Astrocyte (in vitro differentiated cells and primary cell): Measurements from ENCODE around the gene CUL1. TPM values are rescaled to one million over a fixed set of nuclear protein-coding genes. Genes with fewer than 3 reads are reported as not detected.

ENCODE experiments used
- DNase-seq: peaks from one replicate; pipeline ENCODE4 v3.0.0-alpha.2; 2010; ENCODE audit warnings: low read depth
- FAIRE-seq: peaks from 2 replicates; lab custom pipeline; 2011; peaks lifted over from hg19 to GRCh38; lab: Jason Lieb, UNC
- H2AFZ ChIP-seq: 2 replicates; pipeline ENCODE4 v1.6.0; 2012; ENCODE audit warnings: low read depth, low read length, inconsistent platforms
- H3K27ac ChIP-seq: 2 replicates; pipeline ENCODE4 v1.5.1; 2011; ENCODE audit warnings: low read depth, low read length, inconsistent platforms
- H3K27me3 ChIP-seq: 2 replicates; pipeline ENCODE4 v1.6.0; 2011; ENCODE audit warnings: low read length, inconsistent platforms; ENCODE audit not compliant: insufficient read depth
- H3K36me3 ChIP-seq: 2 replicates; pipeline ENCODE4 v1.5.1; 2011; ENCODE audit warnings: low read length, inconsistent platforms; ENCODE audit not compliant: insufficient read depth
- H3K4me1 ChIP-seq: 2 replicates; pipeline ENCODE4 v1.5.1; 2011; ENCODE audit warnings: low read length, inconsistent platforms; ENCODE audit not compliant: insufficient read depth
- H3K4me2 ChIP-seq: 2 replicates; pipeline ENCODE4 v1.6.0; 2012; ENCODE audit warnings: low read length, inconsistent platforms
- H3K4me3 ChIP-seq: 2 replicates; pipeline ENCODE4 v1.5.1; 2011; ENCODE audit warnings: low read depth, mild to moderate bottlenecking, low read length, inconsistent platforms; ENCODE audit not compliant: insufficient read depth
- H3K79me2 ChIP-seq: 2 replicates; pipeline ENCODE4 v1.6.0; 2012; ENCODE audit warnings: mild to moderate bottlenecking, low read length, inconsistent platforms; ENCODE audit not compliant: insufficient read depth
- H3K9ac ChIP-seq: 2 replicates; pipeline ENCODE4 v1.6.0; 2012; ENCODE audit warnings: mild to moderate bottlenecking, low read length, inconsistent platforms
- H3K9me3 ChIP-seq: 2 replicates; pipeline ENCODE4 v1.5.1; 2012; ENCODE audit warnings: low read depth, mild to moderate bottlenecking, low read length, inconsistent platforms; ENCODE audit not compliant: insufficient read depth
- H4K20me1 ChIP-seq: 2 replicates; pipeline ENCODE4 v1.6.0; 2012; ENCODE audit warnings: low read length, inconsistent platforms; ENCODE audit not compliant: insufficient read depth
- H3K27ac Mint-ChIP-seq: one replicate; pipeline ENCODE4 v1.8.0; 2021; ENCODE audit warnings: mild to moderate bottlenecking, mixed read lengths; ENCODE audit not compliant: unreplicated experiment
- H3K27me3 Mint-ChIP-seq: one replicate; pipeline ENCODE4 v1.8.0; 2021; ENCODE audit warnings: low read depth, mixed read lengths; ENCODE audit not compliant: unreplicated experiment
- H3K36me3 Mint-ChIP-seq: one replicate; pipeline ENCODE4 v1.8.0; 2021; ENCODE audit warnings: low read depth, mixed read lengths; ENCODE audit not compliant: unreplicated experiment
- H3K4me1 Mint-ChIP-seq: one replicate; pipeline ENCODE4 v1.8.0; 2021; ENCODE audit warnings: low read depth, mixed read lengths; ENCODE audit not compliant: unreplicated experiment
- H3K4me3 Mint-ChIP-seq: one replicate; pipeline ENCODE4 v1.8.0; 2021; ENCODE audit warnings: mild to moderate bottlenecking, moderate library complexity, mixed read lengths; ENCODE audit not compliant: unreplicated experiment
- H3K9me3 Mint-ChIP-seq: one replicate; pipeline ENCODE4 v1.8.0; 2021; ENCODE audit warnings: mild to moderate bottlenecking, mixed read lengths; ENCODE audit not compliant: unreplicated experiment
- EZH2 ChIP-seq: IDR thresholded peaks from 2 replicates; pipeline ENCODE4 v1.6.1; 2012; ENCODE audit warnings: mild to moderate bottlenecking, low read length, inconsistent platforms; ENCODE audit not compliant: insufficient read depth
- total RNA-seq: library from RNA; stranded (reverse); gene quantifications from 2 replicates; pipeline ENCODE4 v1.2.1, GENCODE V29; 2021
- TF ChIP-seq, protein P1 (sequence below): IDR thresholded peaks from 2 replicates; pipeline ENCODE4 v1.5.1; 2011; ENCODE audit warnings: low read depth, mild to moderate bottlenecking, inconsistent platforms, low read length, moderate library complexity; ENCODE audit not compliant: insufficient read depth

CUL1 gene
- total RNA-seq, 1 donor from 2014 or later = 60.2 TPM

DNA sequence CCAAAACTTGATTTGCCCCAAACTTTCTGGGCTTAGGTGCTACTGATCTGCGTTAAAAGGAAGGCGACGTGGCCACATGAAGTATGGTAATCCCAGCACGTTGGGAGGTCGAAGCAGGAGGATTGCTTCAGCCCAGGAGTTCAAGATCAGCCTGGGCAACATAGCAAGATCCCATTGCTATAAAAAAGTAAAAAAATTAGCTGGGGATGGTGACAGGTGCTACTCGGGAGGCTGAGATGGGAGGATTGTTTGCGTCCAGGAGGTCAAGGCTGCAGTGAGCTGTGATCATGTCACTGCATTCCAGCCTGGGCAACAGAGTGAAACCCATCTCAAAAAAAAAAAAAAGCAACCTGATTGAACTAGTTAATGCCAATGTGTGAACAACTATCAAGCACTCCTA is 5.1 kb upstream of the CUL1 start:
- Histone ChIP-seq H3K27ac (no peak overlapping the region), H3K9me3 (no peaks in the 10 kb centered on the region), H3K4me2 (no peak overlapping the region), H3K4me3 (no peak overlapping the region), H2AFZ (no peak overlapping the region), H4K20me1 (no peaks in the 10 kb centered on the region), H3K27me3 (no peaks in the 10 kb centered on the region), H3K9ac (no peak overlapping the region), H3K79me2 (no peaks in the 10 kb centered on the region), H3K4me1 (peaks cover 6% of the 10 kb centered on the region), H3K36me3 (no peaks in the 10 kb centered on the region)
- H3K27ac Mint-ChIP-seq = no peak overlapping the region
- TF ChIP-seq, protein P1, sequence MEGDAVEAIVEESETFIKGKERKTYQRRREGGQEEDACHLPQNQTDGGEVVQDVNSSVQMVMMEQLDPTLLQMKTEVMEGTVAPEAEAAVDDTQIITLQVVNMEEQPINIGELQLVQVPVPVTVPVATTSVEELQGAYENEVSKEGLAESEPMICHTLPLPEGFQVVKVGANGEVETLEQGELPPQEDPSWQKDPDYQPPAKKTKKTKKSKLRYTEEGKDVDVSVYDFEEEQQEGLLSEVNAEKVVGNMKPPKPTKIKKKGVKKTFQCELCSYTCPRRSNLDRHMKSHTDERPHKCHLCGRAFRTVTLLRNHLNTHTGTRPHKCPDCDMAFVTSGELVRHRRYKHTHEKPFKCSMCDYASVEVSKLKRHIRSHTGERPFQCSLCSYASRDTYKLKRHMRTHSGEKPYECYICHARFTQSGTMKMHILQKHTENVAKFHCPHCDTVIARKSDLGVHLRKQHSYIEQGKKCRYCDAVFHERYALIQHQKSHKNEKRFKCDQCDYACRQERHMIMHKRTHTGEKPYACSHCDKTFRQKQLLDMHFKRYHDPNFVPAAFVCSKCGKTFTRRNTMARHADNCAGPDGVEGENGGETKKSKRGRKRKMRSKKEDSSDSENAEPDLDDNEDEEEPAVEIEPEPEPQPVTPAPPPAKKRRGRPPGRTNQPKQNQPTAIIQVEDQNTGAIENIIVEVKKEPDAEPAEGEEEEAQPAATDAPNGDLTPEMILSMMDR = no peak
- TF ChIP-seq EZH2 = no peak
- no peak overlapping the region for H3K4me3 Mint-ChIP-seq
- no peak for FAIRE-seq
- no peak for DNase-seq
- no peaks in the 10 kb centered on the region for H3K9me3 Mint-ChIP-seq
- peaks cover 5% of the 10 kb centered on the region for H3K4me1 Mint-ChIP-seq
- H3K36me3 Mint-ChIP-seq = no peaks in the 10 kb centered on the region
- H3K27me3 Mint-ChIP-seq = no peaks in the 10 kb centered on the region

DNA sequence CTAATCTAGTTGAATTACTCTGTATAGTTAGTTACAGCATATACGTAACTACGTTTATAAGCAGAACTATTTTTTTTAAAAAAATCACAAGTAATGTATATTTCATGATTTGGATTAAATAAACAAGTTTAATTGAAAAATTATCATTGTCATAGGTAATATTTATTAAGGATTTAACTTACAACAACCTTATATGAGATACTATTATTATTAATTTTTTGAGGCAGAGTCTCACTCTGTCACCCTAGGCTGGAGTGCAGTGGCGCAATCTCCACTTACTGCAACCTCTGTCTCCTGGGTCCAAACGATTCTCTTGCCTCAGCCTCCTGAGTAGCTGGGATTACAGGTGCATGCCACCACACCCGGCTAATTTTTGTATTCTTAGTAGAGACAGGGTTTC is 4.1 kb upstream of the CUL1 start:
- no peak for FAIRE-seq
- no peak overlapping the region for H3K27ac ChIP-seq
- H3K27ac Mint-ChIP-seq = no peak overlapping the region
- no peak for TF ChIP-seq EZH2
- TF ChIP-seq, protein P1 = no peak
- peaks cover 5% of the 10 kb centered on the region for H3K4me1 Mint-ChIP-seq
- H3K36me3 Mint-ChIP-seq = no peaks in the 10 kb centered on the region
- H3K27me3 Mint-ChIP-seq = no peaks in the 10 kb centered on the region
- no peaks in the 10 kb centered on the region for H3K9me3 ChIP-seq
- no peaks in the 10 kb centered on the region for H3K27me3 ChIP-seq
- H3K4me3 ChIP-seq = no peak overlapping the region
- H3K9me3 Mint-ChIP-seq = no peaks in the 10 kb centered on the region
- H3K9ac ChIP-seq = no peak overlapping the region
- H4K20me1 ChIP-seq = no peaks in the 10 kb centered on the region
- H3K36me3 ChIP-seq = no peaks in the 10 kb centered on the region
- DNase-seq = no peak
- H2AFZ ChIP-seq = no peak overlapping the region
- H3K4me3 Mint-ChIP-seq = no peak overlapping the region
- peaks cover 6% of the 10 kb centered on the region for H3K4me1 ChIP-seq
- H3K79me2 ChIP-seq = peaks cover 7% of the 10 kb centered on the region
- H3K4me2 ChIP-seq = no peak overlapping the region

DNA sequence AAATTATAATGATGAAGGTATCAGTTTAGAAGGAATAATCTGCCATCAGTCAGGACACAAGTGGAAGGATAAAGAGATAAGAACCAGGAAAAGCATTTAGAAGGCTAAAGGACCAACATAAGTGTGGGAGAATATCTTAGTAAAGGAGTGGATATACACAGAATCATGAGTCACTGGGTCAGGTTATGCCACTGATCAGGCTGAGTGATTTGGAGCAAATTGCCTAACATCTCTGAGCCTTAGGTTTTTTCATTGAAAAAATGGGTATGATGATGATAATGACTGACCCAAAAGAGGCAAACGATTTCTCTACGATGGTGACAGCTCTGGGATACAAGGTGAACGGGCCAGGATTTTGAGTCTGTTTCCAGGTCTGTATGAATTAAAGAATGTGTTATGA is 2.8 kb upstream of the CUL1 start:
- TF ChIP-seq, protein P1 = no peak
- TF ChIP-seq EZH2 = no peak
- peaks cover 12% of the 10 kb centered on the region for H3K4me1 ChIP-seq
- H3K36me3 Mint-ChIP-seq = no peaks in the 10 kb centered on the region
- no peaks in the 10 kb centered on the region for H3K9me3 Mint-ChIP-seq
- H3K4me2 ChIP-seq = no peak overlapping the region
- H3K36me3 ChIP-seq = no peaks in the 10 kb centered on the region
- FAIRE-seq = no peak
- H3K27me3 Mint-ChIP-seq = no peaks in the 10 kb centered on the region
- peaks cover 8% of the 10 kb centered on the region for H3K4me1 Mint-ChIP-seq
- DNase-seq = no peak
- peaks cover 20% of the 10 kb centered on the region for H3K79me2 ChIP-seq
- H3K27me3 ChIP-seq = no peaks in the 10 kb centered on the region
- H3K4me3 ChIP-seq = no peak overlapping the region
- peaks cover 13% of the 10 kb centered on the region for H4K20me1 ChIP-seq
- no peak overlapping the region for H3K9ac ChIP-seq
- H3K9me3 ChIP-seq = no peaks in the 10 kb centered on the region
- no peak overlapping the region for H2AFZ ChIP-seq
- H3K4me3 Mint-ChIP-seq = no peak overlapping the region
- H3K27ac Mint-ChIP-seq = no peak overlapping the region
- H3K27ac ChIP-seq = no peak overlapping the region
